Measurements from ENCODE around the gene GRIN2A.

Gene GRIN2A

GRCh38 chr16:10083301-10083700 is 98.9 kb downstream of the GRIN2A start:
- no peak for DNase-seq

GRCh38 chr16:10081201-10081940 is 100.9 kb downstream of the GRIN2A start:
- no peak for DNase-seq

GRCh38 chr16:10080051-10080772 is 102.0 kb downstream of the GRIN2A start:
- DNase-seq: no peak

GRCh38 chr16:10078541-10078949 is 103.7 kb downstream of the GRIN2A start:
- DNase-seq: no peak

GRCh38 chr16:10077861-10078260 is 104.4 kb downstream of the GRIN2A start:
- DNase-seq: no peak

- DNase-seq: no peak
Observed at GRCh38 chr16:10076037-10076436, 106.2 kb downstream of the GRIN2A start.

GRCh38 chr16:10070591-10070990 is 111.6 kb downstream of the GRIN2A start:
- no peak for DNase-seq

GRCh38 chr16:10069374-10069773 is 112.9 kb downstream of the GRIN2A start:
- no peak for DNase-seq

- no peak for DNase-seq
Observed at GRCh38 chr16:10067835-10068234, 114.4 kb downstream of the GRIN2A start.

- DNase-seq: no peak
Observed at GRCh38 chr16:10067406-10067805, 114.8 kb downstream of the GRIN2A start.

- DNase-seq: no peak
Observed at GRCh38 chr16:10065019-10065418, 117.2 kb downstream of the GRIN2A start.

GRCh38 chr16:10048850-10049249 is 133.4 kb downstream of the GRIN2A start:
- no peak for DNase-seq

GRCh38 chr16:10045947-10046346 is 136.3 kb downstream of the GRIN2A start:
- no peak for DNase-seq

GRCh38 chr16:10045291-10045775 is 136.9 kb downstream of the GRIN2A start:
- no peak for DNase-seq

- no peak for DNase-seq
Observed at GRCh38 chr16:10040136-10041080, 141.8 kb downstream of the GRIN2A start.

- DNase-seq: no peak
Observed at GRCh38 chr16:10039220-10040096, 142.8 kb downstream of the GRIN2A start.

GRCh38 chr16:10037751-10038150 is 144.5 kb downstream of the GRIN2A start:
- no peak for DNase-seq

GRCh38 chr16:10036956-10037355 is 145.3 kb downstream of the GRIN2A start:
- no peak for DNase-seq

GRCh38 chr16:10033556-10033955 is 148.7 kb downstream of the GRIN2A start:
- DNase-seq: no peak

- no peak for DNase-seq
Observed at GRCh38 chr16:10031955-10032354, 150.3 kb downstream of the GRIN2A start.

- DNase-seq: no peak
Observed at GRCh38 chr16:10031473-10031872, 150.8 kb downstream of the GRIN2A start.

GRCh38 chr16:10028644-10029043 is 153.6 kb downstream of the GRIN2A start:
- no peak for DNase-seq

Data from DMS53 (cell line).